ENCODE data around the gene PSMA4.

DNA sequence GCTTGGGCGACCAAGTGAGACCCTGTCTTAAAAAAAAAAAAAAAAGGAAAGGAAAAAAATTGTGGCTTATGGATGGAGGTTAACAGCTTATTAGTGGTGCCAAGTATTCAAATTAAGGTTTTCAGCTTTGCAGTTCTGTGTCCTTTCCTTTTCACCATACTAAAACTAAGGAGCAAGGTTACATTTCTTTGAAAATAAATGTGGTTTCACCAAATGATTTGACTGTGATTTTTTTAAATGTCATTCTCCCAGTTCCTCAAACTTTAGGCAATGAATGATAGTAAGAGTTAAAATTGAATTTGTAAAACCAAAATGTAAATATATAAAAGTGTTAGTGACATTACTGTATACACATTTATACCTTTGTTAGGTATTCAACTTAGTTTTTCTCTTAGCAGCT lies 34.7 kb downstream of the PSMA4 start:
- TF ChIP-seq CTCF (IDR thresholded peaks at IDR 0.05) (no peak), EZH2 (IDR thresholded peaks at IDR 0.05; ENCODE audit: borderline replicate concordance, insufficient read depth, low read depth, low read length, poor library complexity, severe bottlenecking) (no peak)

Measured in B cell (primary cell).